HS-5 (cell line): ENCODE data around the gene XXYLT1.

Source experiments
- DNase-seq: peaks from one replicate; pipeline ENCODE4 v3.0.0-alpha.2; 2012; ENCODE audit warnings: low read depth

XXYLT1 gene

GRCh38 chr3:195184716-195185421 is 86.1 kb downstream of the XXYLT1 start:
- no peak for DNase-seq

- no peak for DNase-seq
Observed at GRCh38 chr3:195183071-195183776, 87.7 kb downstream of the XXYLT1 start.

- no peak for DNase-seq
Observed at GRCh38 chr3:195182470-195182795, 88.5 kb downstream of the XXYLT1 start.

GRCh38 chr3:195181741-195182469 is 89.1 kb downstream of the XXYLT1 start:
- DNase-seq = no peak

- no peak for DNase-seq
Observed at GRCh38 chr3:195181113-195181498, 89.9 kb downstream of the XXYLT1 start.

- no peak for DNase-seq
Observed at GRCh38 chr3:195180490-195181112, 90.4 kb downstream of the XXYLT1 start.

- DNase-seq = no peak
Observed at GRCh38 chr3:195179776-195180489, 91.0 kb downstream of the XXYLT1 start.

GRCh38 chr3:195178124-195178910 is 92.6 kb downstream of the XXYLT1 start:
- no peak for DNase-seq

- no peak for DNase-seq
Observed at GRCh38 chr3:195177422-195178123, 93.4 kb downstream of the XXYLT1 start.

GRCh38 chr3:195176776-195177175 is 94.2 kb downstream of the XXYLT1 start:
- DNase-seq = no peak

GRCh38 chr3:195175476-195176337 is 95.3 kb downstream of the XXYLT1 start:
- DNase-seq = no peak

- DNase-seq = no peak
Observed at GRCh38 chr3:195175076-195175475, 95.9 kb downstream of the XXYLT1 start.

GRCh38 chr3:195173657-195174056 is 97.3 kb downstream of the XXYLT1 start:
- DNase-seq = no peak

GRCh38 chr3:195172896-195173295 is 98.1 kb downstream of the XXYLT1 start:
- DNase-seq = no peak

- DNase-seq = no peak
Observed at GRCh38 chr3:195172039-195172684, 98.8 kb downstream of the XXYLT1 start.

GRCh38 chr3:195171093-195171873 is 99.7 kb downstream of the XXYLT1 start:
- no peak for DNase-seq

- no peak for DNase-seq
Observed at GRCh38 chr3:195170496-195170895, 100.5 kb downstream of the XXYLT1 start.

- DNase-seq = no peak
Observed at GRCh38 chr3:195169011-195169649, 101.8 kb downstream of the XXYLT1 start.
